KOPT-K1 (cell line): ENCODE data around the gene TLR5.

ENCODE experiments used
- H3K27ac ChIP-seq: fragments of 200-600 bp; sonication (generic); 2 replicates; pipeline ENCODE4 v1.5.1; 2016; ENCODE audit warnings: antibody characterized with exemption, mild to moderate bottlenecking, low read depth, low read length; ENCODE audit not compliant: poor library complexity, severe bottlenecking
- H3K36me3 ChIP-seq: fragments of 200-600 bp; sonication (generic); 2 replicates; pipeline ENCODE4 v1.5.1; 2017; ENCODE audit warnings: antibody characterized with exemption, mild to moderate bottlenecking, low read length, moderate library complexity; ENCODE audit not compliant: insufficient read depth
- H3K9me3 ChIP-seq: fragments of 200-600 bp; sonication (generic); 2 replicates; pipeline ENCODE4 v1.5.1; 2017; ENCODE audit warnings: antibody characterized with exemption, low read length, mild to moderate bottlenecking; ENCODE audit not compliant: insufficient read depth, poor library complexity, severe bottlenecking

Gene TLR5, protein sequence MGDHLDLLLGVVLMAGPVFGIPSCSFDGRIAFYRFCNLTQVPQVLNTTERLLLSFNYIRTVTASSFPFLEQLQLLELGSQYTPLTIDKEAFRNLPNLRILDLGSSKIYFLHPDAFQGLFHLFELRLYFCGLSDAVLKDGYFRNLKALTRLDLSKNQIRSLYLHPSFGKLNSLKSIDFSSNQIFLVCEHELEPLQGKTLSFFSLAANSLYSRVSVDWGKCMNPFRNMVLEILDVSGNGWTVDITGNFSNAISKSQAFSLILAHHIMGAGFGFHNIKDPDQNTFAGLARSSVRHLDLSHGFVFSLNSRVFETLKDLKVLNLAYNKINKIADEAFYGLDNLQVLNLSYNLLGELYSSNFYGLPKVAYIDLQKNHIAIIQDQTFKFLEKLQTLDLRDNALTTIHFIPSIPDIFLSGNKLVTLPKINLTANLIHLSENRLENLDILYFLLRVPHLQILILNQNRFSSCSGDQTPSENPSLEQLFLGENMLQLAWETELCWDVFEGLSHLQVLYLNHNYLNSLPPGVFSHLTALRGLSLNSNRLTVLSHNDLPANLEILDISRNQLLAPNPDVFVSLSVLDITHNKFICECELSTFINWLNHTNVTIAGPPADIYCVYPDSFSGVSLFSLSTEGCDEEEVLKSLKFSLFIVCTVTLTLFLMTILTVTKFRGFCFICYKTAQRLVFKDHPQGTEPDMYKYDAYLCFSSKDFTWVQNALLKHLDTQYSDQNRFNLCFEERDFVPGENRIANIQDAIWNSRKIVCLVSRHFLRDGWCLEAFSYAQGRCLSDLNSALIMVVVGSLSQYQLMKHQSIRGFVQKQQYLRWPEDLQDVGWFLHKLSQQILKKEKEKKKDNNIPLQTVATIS

DNA sequence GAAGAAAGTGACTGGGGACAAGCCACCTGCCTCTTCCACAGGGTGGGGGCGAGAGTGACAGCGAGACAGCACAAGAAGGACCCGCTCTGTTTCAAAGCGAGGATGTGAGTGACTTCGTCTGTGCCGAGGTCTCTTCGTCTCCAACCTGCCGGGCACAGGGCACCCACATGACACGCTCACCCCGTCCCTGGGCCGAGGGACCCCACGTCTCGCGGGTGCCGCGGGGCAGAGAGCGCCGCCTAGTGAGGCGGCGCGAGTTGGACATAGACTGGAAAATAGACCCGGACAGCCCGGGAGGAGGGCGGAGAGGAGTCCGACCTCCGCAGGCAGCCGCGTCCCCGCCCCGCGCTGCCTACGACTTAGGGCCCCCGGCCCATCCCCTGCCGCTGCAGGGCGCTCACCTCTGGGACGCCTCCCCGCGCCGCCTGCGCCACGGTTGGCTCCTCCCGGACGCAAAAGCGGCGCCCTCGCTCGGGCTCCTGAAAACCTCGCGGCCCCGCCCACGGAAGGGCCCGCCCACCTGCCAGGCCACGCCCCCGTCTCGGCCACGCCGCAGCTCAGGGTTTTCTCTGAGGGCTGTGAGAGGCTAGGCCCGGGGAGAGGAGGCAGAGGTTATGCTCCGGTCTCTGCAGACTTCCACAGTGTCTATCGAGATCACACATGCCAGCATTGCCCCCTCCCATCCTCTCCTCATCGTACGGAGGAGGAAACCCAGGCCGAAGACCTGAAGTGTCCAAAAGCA is at the start of gene TLR5:
Gene TLR5 (minus strand): TSS at position 454 of the 742 bp plus-strand sequence. CDS start 30,217 bp downstream, outside the sequence.
- peak within 1 kb of the TSS; percentile 73 for H3K27ac ChIP-seq
- H3K9me3 ChIP-seq: peaks cover 21% of the 10 kb centered on the region

DNA sequence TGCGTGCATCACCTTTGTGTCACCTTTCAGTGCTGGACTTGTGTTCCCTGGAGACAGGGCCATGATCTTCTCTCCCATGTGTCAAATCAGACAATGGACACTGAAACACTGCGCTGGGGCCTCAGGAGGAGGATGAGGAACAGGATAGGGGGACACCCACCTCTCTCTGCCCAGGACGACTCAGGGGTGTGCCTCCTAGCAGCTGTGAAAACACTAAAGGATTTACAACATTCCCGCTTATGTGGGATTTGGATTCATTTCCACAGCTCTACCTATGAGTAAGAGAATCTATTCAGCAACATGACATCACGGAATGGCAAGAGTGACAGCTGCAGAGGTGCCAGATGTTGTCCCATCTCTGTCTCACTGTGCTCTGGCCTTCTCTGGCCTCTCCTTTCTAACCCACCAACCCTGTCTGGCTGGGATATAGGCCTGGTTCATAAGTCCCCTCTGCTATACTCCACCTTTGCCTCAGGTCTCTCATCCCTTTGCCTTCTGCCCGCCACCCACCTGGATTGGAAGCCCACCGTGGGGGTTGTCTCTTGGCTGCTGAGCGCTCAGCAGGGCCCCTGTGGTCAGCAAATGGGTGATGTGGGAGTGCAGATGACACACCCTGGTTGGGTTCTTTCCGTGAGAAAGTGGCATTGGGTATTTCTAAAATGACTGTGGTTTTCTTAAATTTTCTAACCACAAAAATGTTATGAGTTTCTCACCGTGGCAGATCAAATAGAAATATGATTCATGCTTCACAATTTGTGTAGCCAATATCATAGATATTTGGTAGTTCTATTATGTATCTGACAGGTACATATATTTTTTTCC is 47.1 kb upstream of the TLR5 start:
- Histone ChIP-seq H3K36me3 (no peaks in the 10 kb centered on the region), H3K9me3 (peaks cover 17% of the 10 kb centered on the region), H3K27ac (peak overlapping the region; percentile 66)

More for the DNA sequence above, at the start of gene TLR5:
- H3K36me3 ChIP-seq: no peaks in the 10 kb centered on the region

DNA sequence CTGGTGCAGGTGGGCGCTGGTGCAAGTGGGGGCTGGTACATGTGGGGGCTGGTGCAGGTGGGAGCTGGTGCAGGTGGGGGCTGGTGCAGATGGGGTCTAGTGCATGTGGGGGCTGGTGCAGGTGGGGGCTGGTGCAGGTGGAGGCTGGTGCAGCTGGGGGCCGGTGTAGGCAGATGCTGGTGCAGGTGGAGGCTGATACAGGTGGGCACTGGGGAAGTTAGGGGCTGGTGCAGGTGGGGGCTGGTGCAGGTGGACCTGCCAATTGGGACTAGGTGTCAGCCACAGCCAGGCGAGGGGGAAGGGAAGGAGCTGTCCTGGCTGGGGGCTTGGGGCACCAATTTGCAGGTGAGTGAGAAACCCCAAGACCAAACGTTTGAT is 46.5 kb upstream of the TLR5 start:
- no peaks in the 10 kb centered on the region for H3K36me3 ChIP-seq
- peak overlapping the region; percentile 66 for H3K27ac ChIP-seq
- H3K9me3 ChIP-seq: peaks cover 17% of the 10 kb centered on the region

DNA sequence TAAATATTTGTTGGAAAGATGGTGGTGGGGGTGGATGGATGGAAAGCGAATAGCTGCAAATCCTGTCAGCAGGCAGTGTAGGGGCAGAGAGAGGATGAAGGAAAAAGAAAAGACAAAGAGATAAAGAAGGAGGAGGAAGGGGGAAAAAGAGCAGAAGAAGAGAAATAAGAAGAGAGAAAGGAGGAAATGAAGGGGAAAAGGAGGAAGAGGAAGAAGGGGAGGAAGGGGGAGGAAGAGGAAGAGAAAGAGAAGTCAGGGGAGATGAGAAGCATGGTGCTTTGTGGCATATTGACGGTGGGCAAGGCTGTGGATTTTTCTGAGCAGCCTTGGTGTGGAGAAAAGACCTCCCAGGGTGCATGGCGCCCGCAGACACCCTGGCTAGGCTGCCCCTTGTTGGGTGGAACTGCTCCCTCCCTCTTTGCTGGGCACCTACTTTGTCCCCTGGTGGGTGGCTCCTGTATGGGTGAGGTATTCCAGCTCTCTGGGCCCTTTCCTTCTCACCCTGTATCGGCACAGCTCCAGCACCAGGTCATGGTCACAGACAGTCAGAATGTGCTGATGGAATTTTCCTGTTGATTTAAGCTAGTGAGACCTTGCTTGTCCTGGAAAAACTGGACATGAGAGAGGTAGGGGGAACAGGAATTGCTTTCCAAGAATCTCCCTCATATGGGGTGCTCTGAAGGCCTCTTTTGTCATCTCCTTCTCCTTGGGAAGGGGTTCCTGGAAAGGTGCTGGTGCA is 45.7 kb upstream of the TLR5 start:
- no peaks in the 10 kb centered on the region for H3K36me3 ChIP-seq
- H3K27ac ChIP-seq: no peak overlapping the region

DNA sequence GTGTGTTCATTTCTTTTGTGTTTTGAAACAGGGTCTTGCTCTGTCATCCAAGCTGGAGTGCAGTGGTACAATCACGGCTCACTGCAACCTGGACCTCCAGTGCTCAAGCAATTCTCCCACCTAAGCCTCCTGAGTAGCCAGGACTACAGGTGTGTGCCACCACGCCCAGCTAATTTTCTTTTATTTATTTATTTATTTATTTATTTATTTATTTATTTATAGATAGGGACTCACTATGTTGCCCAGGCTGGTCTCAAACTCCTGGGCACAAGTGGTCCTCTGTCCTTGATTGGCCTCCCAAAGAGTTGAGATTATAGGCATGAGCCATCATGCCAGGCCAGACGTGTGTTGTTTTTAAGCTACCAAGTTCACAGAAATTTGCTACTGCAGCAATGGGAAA is 43.8 kb upstream of the TLR5 start:
- no peaks in the 10 kb centered on the region for H3K36me3 ChIP-seq
- no peak overlapping the region for H3K27ac ChIP-seq
- H3K9me3 ChIP-seq: peaks cover 17% of the 10 kb centered on the region

More for the DNA sequence above, 45.7 kb upstream of the TLR5 start:
- peaks cover 17% of the 10 kb centered on the region for H3K9me3 ChIP-seq

DNA sequence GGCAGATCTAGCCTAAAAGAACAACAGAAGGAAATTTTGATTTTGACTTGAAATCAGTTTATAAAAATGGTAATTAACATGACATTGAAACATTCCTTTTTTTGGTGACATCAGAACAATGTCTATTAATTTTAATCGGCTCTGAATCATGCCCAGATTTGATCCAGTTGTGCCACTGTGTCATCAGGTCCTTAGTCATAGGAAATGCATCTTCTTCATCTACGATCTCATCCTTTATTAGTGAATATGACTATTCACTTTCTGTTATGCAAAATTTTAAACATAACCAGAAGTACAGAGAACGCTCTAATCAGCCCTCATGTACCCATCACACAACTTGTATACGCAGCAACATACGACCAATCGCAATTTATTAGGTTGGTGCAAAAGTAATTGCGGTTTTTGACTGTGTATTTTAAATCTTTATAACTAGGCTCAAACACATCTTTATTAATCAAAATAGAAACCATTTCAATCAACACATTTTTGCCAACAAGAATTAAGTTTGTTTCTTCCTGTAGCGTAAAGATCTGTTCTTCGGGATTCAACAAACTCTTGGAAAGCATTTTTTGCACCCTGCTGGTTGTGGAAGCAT is 40.3 kb upstream of the TLR5 start:
- Histone ChIP-seq H3K9me3 (peaks cover 6% of the 10 kb centered on the region), H3K36me3 (no peaks in the 10 kb centered on the region), H3K27ac (no peak overlapping the region)

DNA sequence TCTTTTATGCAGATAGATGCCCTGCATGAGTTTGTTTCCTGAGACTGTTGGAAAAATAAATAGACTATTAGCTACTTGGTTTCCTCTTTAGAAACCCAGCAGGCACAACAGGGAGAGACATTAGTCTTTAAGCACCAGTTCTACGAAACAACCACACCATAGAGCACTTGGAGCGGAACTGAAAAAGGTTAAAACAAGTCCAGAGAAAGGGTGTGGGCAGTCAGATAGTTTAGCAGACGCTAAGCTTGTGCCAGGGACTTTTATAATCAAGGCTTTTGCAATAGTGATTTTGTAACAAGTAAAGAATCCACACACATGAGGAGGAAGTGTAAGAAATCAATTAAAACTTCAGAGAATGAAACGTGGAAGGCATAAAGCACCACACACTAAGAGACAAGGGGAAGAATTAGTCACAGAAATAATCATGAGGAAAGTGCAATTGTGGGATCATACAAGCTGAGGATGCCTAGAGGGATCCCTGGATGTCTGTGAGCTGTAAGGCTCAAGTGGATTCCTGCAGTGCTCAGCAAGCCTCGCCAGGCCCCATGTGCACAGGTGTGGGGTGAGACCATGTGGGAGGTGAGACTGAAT is 37.8 kb upstream of the TLR5 start:
- H3K9me3 ChIP-seq: no peaks in the 10 kb centered on the region
- no peaks in the 10 kb centered on the region for H3K36me3 ChIP-seq
- H3K27ac ChIP-seq: no peak overlapping the region

DNA sequence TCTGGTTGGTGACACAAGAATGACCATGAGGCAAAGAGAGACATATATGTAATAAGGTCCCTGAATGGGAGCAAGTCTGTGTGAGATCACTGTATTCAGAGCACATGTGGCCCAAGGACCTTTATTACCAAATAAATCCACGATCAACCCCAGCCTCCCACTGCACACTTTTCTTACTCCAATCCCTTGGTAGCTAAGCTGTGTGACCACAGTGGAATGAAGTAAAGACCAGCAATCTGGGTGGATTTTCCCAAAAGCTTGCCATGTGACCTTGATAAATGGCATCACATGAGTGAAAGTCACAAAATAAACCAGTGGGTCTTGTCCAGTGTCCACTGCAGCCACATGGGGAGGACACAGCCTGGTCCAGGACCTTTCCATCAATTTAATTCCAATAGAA is 36.7 kb upstream of the TLR5 start:
- no peaks in the 10 kb centered on the region for H3K36me3 ChIP-seq
- no peak overlapping the region for H3K27ac ChIP-seq
- no peaks in the 10 kb centered on the region for H3K9me3 ChIP-seq

DNA sequence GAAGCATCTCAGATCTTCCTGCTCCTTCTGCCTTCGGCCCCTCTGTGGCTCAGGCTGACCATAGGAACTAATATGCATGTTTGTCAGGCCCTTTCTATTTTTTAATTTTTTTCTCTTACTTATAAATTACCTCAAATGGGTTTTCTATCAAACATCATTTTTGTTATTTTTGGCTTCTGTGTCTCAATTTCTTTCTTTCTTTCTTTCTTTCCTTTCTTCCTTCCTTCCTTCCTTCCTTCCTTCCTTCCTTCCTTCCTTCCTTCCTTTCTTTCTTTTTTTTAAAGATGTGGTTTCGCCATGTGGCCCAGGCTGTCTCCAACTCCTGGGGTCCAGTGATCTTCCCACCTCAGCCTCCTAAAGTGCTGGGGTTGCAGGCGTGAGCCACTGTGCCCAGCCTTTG is 36.2 kb upstream of the TLR5 start:
- H3K27ac ChIP-seq: no peak overlapping the region
- H3K9me3 ChIP-seq: no peaks in the 10 kb centered on the region
- H3K36me3 ChIP-seq: no peaks in the 10 kb centered on the region

DNA sequence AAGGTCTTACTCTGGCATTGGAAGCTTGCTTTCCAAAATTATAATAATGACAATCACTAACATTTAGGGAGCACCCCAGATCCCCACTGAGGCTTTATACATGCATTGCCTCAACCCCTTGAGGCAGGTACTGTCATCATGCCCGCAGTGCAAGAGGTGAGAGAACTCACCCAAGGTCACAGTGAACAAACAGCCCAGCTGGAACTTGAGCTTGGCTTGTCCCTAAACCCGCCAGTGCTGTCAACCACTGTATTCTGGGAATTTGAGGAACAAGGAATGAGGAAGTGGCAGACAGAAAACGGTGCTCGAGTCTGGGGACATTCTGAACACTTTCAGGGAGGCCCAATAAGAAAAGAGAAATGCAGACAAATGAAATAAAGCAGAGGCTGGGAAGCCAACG is 34.6 kb upstream of the TLR5 start:
- Histone ChIP-seq H3K27ac (no peak overlapping the region), H3K9me3 (no peaks in the 10 kb centered on the region), H3K36me3 (no peaks in the 10 kb centered on the region)

DNA sequence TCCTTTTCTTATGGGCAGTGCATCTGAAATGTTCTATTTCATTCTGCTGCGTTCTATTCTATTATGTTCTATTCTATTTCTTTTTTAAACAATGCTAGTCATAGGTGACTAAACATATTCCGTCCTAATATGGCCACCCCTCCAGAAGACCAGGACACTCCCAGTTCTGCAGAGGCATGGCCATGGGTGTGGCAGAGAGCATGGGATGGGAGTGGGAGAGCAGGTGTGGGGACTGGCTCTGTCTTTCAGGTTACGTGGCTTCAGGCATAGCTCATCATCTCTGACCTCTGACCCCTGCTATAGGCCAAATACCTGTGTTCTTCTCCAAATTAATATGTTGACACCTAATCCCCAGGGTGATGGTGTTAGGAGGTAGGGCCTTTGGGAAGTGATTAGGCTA is 33.4 kb upstream of the TLR5 start:
- Histone ChIP-seq H3K9me3 (no peaks in the 10 kb centered on the region), H3K27ac (no peak overlapping the region)

DNA sequence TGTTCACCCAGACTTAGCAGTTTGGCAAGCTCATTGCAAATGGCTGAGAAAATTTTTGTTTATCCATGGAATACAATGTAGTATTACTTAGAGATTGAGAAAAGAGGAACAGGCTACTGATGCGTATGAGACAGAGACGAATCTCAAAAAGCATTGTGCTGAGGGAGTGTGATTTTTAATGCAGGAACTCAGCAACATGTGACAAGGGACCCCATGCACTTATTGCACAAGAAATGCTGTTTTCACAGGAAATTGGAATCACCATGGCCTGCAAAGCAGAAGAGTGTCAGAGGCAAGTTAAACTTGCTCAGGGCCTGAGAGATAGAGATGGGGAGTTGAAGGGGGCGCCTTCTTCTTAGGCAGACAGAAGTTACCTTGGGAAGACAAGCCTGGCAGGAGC is 32.6 kb upstream of the TLR5 start:
- H3K36me3 ChIP-seq: no peaks in the 10 kb centered on the region
- no peak overlapping the region for H3K27ac ChIP-seq
- no peaks in the 10 kb centered on the region for H3K9me3 ChIP-seq

More for the DNA sequence above, 33.4 kb upstream of the TLR5 start:
- no peaks in the 10 kb centered on the region for H3K36me3 ChIP-seq

DNA sequence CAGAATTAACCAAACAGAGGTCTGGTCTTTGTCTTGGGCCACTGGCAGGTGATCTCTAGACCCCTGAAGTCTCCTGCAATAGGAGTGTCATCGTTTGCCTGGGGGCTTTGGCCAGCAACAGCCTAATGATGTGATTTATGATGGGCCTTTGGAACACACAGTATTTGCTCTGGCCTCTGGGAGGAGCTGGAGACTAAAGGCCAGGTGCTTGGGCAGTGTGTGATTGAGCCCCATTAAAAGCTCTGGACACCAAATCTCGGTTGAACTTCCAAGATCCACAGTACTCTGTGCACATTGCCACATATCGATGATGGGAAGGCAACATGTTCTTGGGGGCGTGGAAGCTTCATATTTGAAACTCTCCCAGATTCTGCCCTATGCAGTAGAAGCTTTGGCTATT is 32.0 kb upstream of the TLR5 start:
- no peaks in the 10 kb centered on the region for H3K36me3 ChIP-seq
- H3K27ac ChIP-seq: no peak overlapping the region
- no peaks in the 10 kb centered on the region for H3K9me3 ChIP-seq
